Stimulated activated CD8-positive, alpha-beta memory T cell treated with anti-CD3 and anti-CD28 coated beads, Interleukin-12 subunit alpha, Interleukin-12 subunit beta, amount 100 ng/mL, for 4 hours (primary cell): ENCODE data around the gene PREP.
"Not testable (repeated sequence)": the region's sequence is repeated elsewhere in the genome, so short reads cannot be mapped to it uniquely, and the experiment has no call there.

Source experiments
- DNase-seq: peaks from one replicate; pipeline ENCODE4 v3.0.0-alpha.2; 2020; ENCODE audit warnings: low read depth

PREP gene

GRCh38 chr6:105270511-105270910 is 132.4 kb downstream of the PREP start:
- no peak for DNase-seq

DNA sequence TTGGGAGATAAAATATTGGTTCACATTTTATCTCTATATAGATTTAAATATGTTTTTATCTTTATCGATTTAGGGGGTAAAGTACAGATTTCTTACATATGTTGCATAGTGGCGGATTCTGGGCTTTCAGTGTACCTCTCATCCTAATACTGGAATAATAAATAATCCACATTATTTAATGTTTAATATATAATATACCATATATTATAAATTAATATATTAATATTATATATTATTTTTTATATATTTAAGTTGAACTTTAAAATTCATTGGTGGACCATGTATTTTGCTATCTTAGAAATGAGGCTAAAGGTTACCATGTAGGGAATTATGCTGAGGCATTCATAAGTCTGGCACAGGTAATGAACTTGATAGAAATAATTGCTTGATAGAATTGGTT is 133.5 kb downstream of the PREP start:
- DNase-seq, result no peak

- DNase-seq, result no peak
These were observed 138.9 kb downstream of the PREP start for GRCh38 chr6:105263685-105264610.

DNA sequence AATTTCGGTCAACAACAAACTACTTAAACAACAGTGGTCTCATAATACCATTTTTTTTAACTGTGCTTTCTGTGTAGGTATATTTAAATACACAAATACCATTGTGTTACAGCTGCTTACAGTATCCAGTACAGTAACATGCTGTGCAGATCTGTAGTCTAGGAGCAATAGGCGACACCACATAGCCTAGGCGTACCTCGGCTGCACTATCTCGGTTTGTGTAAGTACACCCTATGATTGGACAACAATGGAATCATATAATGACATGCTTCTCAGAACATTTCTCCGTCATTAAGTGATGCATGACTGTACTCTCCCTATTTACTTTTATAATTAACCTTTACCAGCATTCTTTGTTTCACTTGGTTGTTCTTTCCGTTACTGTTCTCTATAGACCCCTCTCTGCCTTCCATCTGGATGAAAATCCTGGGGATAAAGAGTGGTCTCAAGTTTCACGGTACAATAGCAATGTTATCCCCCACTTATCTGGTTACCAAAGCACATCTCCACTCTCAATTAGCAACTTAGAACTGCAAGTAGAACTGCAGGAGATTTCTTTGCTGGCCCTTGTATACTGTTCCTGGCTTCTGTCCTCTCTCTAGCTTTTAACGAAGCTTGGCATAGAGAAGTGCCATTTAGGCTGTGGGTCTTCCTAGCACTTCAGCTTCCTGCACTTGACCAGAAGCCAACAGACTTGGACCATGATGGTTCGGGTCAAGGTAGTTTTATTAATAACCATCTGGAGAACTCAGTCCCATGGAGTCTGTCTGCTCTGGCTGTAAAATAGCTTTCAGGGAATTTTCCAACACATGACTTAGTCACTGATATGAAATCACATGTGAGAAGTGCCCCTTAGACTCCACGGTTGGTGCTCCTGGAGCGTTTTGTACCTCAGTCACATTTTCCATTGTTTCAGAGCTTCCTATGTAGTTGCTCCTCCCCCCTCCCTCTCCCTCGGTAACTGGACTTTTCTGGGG is 142.7 kb downstream of the PREP start:
- no peak for DNase-seq

DNA sequence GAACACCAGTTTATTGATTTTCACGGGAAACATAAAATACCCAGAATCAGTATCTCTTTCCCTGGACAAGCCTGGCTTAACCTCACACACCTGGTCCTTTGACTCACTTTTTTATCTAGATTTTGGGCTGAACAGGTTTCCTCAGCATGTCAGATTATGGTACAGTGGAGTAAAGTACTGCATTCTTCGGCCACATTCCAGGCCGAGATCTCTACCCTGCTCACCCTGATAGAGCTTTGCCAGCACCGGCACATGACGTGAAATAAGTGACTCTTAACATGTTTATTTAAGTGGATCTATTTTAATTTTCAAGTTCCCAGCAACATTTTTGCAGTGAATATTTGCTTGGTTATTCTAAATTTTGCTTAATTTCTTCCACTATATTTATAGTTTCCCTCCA is 144.1 kb downstream of the PREP start:
- DNase-seq, result no peak

DNA sequence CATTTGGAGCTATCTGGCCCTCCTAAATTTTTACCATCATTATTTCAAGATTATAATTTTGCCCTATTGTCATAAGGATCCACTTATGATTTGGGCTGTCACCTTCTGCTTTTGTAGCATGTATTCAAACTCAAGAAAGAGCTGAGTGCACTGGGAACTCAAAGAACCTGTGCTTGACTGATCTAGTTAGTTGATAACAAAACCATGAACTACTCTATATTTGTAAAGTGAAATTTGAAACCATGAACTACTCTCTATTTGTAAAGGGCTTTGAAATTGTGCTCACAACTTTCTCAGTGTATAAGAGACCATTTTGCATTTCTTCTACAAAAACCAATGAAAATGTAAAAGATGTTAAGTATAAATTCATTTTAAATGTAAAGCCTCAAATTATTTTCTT is 145.5 kb downstream of the PREP start:
- DNase-seq, result no peak

DNA sequence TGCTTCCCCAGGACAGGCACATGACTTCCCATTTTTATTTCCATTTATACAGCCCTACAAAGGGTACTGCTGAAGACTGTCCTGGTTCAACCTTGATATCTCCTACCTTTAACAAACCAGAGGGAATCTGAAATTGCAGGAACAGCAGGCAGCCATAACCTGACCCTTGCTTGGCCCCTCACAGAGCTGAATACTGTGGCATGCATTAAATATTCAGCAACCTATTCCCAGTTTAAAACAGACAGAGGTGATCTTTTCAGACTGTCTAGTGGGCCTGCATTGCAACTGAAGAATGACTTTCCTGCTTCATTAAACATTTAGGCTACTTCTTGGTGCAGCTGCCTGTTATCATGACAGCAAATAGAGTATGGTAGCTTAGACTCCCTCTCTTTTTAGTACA is 146.3 kb downstream of the PREP start:
- no peak for DNase-seq

GRCh38 chr6:105253787-105254186 is 149.1 kb downstream of the PREP start:
- no peak for DNase-seq

- no peak for DNase-seq
These were observed 151.2 kb downstream of the PREP start for GRCh38 chr6:105251689-105252088.

DNA sequence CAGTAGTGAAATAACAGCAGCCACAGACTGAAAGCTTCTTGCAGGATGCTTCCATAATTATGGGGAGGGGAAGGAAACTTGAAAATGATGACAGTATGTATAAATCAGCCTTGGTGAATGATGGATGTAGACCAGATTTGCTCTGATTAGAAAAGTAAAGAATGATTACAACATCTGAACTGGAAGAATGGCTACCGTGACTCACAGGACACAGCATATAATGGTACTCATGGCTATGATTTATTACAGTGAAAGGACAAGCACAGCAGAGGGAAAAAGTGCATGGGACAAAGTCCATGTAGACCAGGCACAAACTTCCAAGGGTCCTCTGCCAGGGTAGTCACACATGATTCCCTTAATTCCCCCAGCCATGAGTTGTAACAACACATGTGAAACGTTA is 152.3 kb downstream of the PREP start:
- DNase-seq, result no peak

DNA sequence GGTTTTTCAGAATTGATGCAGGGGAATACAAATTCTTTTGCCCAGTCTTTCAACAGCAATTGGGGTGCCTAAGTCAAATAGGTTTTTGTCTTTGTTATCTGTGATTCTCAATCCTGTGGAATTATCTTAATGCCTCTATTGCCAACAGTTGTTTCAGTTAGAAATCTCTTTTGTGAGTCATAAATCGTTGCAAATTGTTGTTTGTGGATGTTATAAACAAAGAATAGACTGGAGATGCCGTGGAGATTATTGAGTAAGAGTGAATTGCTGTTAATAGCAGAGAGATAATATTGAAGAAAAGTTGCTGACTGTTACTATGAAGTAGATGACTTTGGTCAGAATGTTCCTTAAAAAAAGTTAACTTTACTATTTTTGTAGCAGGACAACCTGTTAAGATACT is 159.4 kb downstream of the PREP start:
- DNase-seq, result no peak

GRCh38 chr6:105235155-105235554 is 167.7 kb downstream of the PREP start:
- DNase-seq, result no peak

DNA sequence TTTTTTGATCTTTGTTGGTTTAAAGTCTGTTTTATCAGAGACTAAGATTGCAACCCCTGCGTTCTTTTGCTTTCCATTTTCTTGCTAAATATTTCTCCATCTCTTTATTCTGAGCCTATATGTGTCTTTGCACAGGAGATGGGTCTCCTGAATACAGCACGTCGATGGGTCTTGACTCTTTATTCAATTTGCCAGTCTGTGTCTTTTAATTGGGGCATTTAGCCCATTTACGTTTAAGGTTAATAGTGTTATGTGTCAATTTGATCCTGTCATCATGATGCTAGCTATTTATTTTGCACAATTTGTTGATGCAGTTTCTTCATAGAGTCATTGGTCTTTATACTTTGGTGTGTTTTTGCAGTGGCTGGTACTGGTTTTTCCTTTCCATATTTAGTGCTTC is 171.1 kb downstream of the PREP start:
- DNase-seq, result not testable (repeated sequence)
